Breast epithelium (tissue), 4 donors: ENCODE results near the gene IDS. TPM values are rescaled to one million over a fixed set of nuclear protein-coding genes. Genes with fewer than 3 reads are reported as not detected.
"Not testable (repeated sequence)": the region's sequence is repeated elsewhere in the genome, so short reads cannot be mapped to it uniquely, and the experiment has no call there.

Source experiments
- DNase-seq, 2 donors: peaks; one replicate each; pipeline ENCODE4 v3.0.0-alpha.2; 2019; ENCODE audit warnings: low spot score in 2 of 2
- H3K27ac ChIP-seq, 2 donors: fragments of 200-600 bp; sonication (generic) in 1 of 2; one replicate each; pipeline ENCODE4 v1.5.1; 2016 to 2019; ENCODE audit warnings: mild to moderate bottlenecking in 1 of 2
- H3K27me3 ChIP-seq, 2 donors: fragments of 200-600 bp; sonication (generic) in 1 of 2; one replicate each; pipeline versions ENCODE4 v1.5.1 to v1.6.0; 2017 to 2019; ENCODE audit warnings: control low read depth in 1 of 2, mild to moderate bottlenecking in 1 of 2
- H3K36me3 ChIP-seq: fragments of 200-600 bp; one replicate; pipeline ENCODE4 v1.5.1; 2019
- H3K4me1 ChIP-seq, 2 donors: fragments of 200-600 bp; sonication (generic); one replicate each; pipeline ENCODE4 v1.5.1; 2016 to 2019; ENCODE audit warnings: control low read depth in 1 of 2
- H3K4me3 ChIP-seq, 3 donors: fragments of 200-600 bp; sonication (generic); 1 replicate in 2 of 3; 2 replicates in 1 of 3; pipeline ENCODE4 v1.5.1; 2016 to 2019; ENCODE audit warnings: mild to moderate bottlenecking in 3 of 3, moderate library complexity in 2 of 3
- H3K9me3 ChIP-seq, 2 donors: fragments of 200-600 bp; sonication (generic) in 1 of 2; one replicate each; pipeline ENCODE4 v1.5.1; 2016 to 2019; ENCODE audit warnings: control low read depth in 1 of 2
- CTCF ChIP-seq, 3 donors: fragments of 450-650 bp; IDR thresholded peaks; one replicate each; pipeline ENCODE4 v1.5.1; 2016 to 2017; ENCODE audit warnings: antibody characterized with exemption in 3 of 3, mild to moderate bottlenecking in 3 of 3, moderate library complexity in 3 of 3
- POLR2A ChIP-seq: fragments of 450-650 bp; IDR thresholded peaks from one replicate; pipeline ENCODE4 v1.6.1; 2016; ENCODE audit warnings: antibody characterized with exemption, mild to moderate bottlenecking, moderate library complexity
- POLR2AphosphoS5 ChIP-seq, 3 donors: sonication (generic); formaldehyde crosslinking; IDR thresholded peaks; one replicate each; pipeline ENCODE4 v1.6.1; 2017; ENCODE audit warnings: antibody characterized with exemption in 3 of 3
- intact Hi-C: fragments of 100-400 bp; cut with DNase I; formaldehyde crosslinking; loops from one replicate; pipeline ENCODE4 v1.15.1; 2023; ENCODE audit warnings: low total_unique reads
- total RNA-seq, 3 donors: library from RNA; depleted of rRNA; stranded (reverse); fragments of >200 nt; gene quantifications; one replicate each; pipeline ENCODE4 v1.1.0, GENCODE V29; 2016

IDS gene
- total RNA-seq, 3 donors from 2014 or later = 61.0 to 72.0 (median 61.8) TPM

DNA sequence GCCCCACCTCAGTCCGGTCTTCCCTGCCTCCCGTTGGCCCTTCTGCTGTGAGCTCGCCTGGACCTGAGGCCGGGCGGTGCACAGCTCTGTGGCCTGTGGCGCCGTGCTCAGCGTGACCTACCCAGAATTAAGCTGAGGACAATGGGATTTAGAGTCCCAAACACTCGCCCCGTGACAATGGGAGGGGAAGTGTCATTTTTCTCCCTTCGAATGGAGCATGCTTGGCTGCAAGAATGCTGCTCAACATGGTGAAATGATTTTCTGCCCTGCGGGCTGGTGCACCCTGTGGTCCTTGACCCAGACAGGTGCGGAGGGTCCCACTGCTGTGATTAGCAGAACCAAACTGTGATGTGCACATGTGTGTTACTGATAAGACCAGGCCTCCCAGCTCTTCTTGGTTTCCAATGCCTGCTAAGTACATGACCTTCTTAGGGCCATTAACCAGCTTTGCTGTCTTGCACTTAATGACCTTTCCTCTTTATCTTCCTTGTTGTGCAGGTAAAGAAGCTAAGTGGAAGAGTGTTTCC lies 36.5 kb upstream of the IDS start:
- intact Hi-C loops = no loop called here
- H3K4me1 ChIP-seq = peaks cover 0 to 4% of the 10 kb centered on the region in 2 donors
- H3K9me3 ChIP-seq = no peaks in the 10 kb centered on the region
- peak overlapping the region; percentile 89 to 96 for H3K27ac ChIP-seq
- H3K36me3 ChIP-seq = no peaks in the 10 kb centered on the region
- H3K4me3 ChIP-seq = peak overlapping the region; percentile 56 to 74 (median 61)
- no peaks in the 10 kb centered on the region for H3K27me3 ChIP-seq
- TF ChIP-seq POLR2AphosphoS5 (IDR thresholded peaks at IDR 0.05) (no peak), CTCF (IDR thresholded peaks at IDR 0.05) (no peak), POLR2A (no peak)
- DNase-seq = no peak

GRCh38 chrX:149540621-149541520 lies 35.8 kb upstream of the IDS start, which contains the start of gene EOLA1:
EOLA1 (plus strand) TSS chrX:149541012; CDS start chrX:149545631, 4,619 bp downstream.
- peak within 1 kb of the TSS; percentile 89 to 96 for H3K27ac ChIP-seq
- DNase-seq = peak; percentile 76 to 86
- intact Hi-C loops = no loop called here
- peak within 1 kb of the TSS; percentile 56 to 74 (median 61) for H3K4me3 ChIP-seq
- H3K36me3 ChIP-seq = no peaks in the 10 kb centered on the region
- H3K4me1 ChIP-seq = peaks cover 0 to 4% of the 10 kb centered on the region in 2 donors
- no peak for TF ChIP-seq CTCF (IDR thresholded peaks at IDR 0.05)
- peak in 2 of 3 donors; percentile 62 to 78 for TF ChIP-seq POLR2AphosphoS5 (IDR thresholded peaks at IDR 0.05)
- H3K9me3 ChIP-seq = no peaks in the 10 kb centered on the region
- no peaks in the 10 kb centered on the region for H3K27me3 ChIP-seq

GRCh38 chrX:149540131-149540620 lies 35.1 kb upstream of the IDS start:
- Histone ChIP-seq H3K4me3 (peak overlapping the region; percentile 56 to 74 (median 61)), H3K9me3 (no peaks in the 10 kb centered on the region), H3K4me1 (peaks cover 0 to 4% of the 10 kb centered on the region in 2 donors), H3K27me3 (no peaks in the 10 kb centered on the region), H3K27ac (peak overlapping the region; percentile 89 to 96), H3K36me3 (no peaks in the 10 kb centered on the region)
- peak; percentile 89 to 91 for DNase-seq
- intact Hi-C loops = no loop called here
- no peak for TF ChIP-seq POLR2A
- TF ChIP-seq CTCF (IDR thresholded peaks at IDR 0.05) = no peak
- no peak for TF ChIP-seq POLR2AphosphoS5 (IDR thresholded peaks at IDR 0.05)

DNA sequence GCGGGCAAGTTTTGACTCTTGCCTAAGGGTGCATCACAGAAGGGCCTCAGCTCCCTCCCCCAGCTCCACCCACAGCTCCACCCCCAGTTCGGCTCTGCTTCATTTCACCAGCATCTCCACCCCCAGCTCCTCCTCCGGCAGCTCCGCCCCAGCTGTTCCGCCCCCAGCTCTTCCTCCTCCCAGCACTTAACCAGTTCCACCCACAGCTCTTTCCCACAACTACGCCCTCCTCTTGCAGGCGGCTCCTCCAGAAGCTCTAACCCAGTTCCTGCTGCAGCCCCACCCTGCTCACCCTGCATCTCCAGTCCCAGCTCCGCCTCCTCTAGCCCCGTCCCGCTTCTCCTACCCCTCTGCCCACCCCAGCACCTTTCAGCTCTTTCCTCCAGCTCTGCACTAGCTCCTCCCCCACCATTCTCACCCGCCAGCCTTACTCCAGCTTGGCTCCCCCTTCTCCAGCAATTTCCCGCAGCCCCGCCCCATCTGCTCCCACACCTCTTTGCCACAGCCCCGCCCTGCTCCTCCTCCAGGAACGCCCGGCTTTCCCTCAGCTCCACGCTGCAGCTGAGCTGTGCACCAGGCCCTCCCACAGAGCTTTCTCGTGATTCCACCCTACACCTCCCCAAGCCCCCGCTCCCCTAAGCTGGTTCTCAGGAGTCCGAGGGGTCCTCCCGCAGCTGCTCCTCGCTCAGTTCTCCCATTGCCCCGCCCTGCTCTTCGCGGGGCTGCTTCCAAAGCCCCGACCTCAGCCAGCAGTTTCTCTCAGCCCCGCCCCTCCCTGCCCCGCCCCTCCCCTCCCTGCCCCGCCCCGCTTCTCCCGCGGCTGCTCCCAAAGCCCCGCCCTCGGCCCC lies 34.4 kb upstream of the IDS start:
- Histone ChIP-seq H3K27me3 (no peaks in the 10 kb centered on the region), H3K4me1 (peaks cover 0 to 4% of the 10 kb centered on the region in 2 donors), H3K9me3 (no peaks in the 10 kb centered on the region), H3K27ac (peak overlapping the region; percentile 46 to 96), H3K4me3 (peak overlapping the region; percentile 56 to 74 (median 61)), H3K36me3 (no peaks in the 10 kb centered on the region)
- TF ChIP-seq POLR2AphosphoS5 (IDR thresholded peaks at IDR 0.05) (no peak), CTCF (IDR thresholded peaks at IDR 0.05) (no peak), POLR2A (no peak)
- intact Hi-C loops = no loop called here
- peak; percentile 83 to 87 for DNase-seq

DNA sequence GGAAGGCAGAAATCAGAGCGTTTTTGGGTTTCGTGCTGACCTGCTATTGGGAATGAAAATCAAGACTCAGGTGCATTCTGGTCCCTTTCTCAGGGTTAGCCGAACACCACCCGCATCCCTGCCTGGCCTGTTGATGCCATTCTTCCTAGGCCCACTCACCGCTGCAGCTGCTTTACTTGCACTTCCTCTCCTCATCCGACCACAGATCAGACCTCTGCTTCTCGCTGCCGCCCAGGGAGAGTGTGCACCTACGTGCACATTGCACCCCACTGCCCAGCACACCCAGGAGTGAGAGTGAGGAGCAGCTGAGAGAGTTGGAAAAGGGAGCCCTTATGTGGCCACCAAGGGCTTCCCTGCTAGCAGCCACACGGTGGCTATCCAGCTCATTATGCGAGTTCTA lies 32.4 kb upstream of the IDS start:
- intact Hi-C loops, H3K27ac ChIP-seq, H3K27me3 ChIP-seq, H3K36me3 ChIP-seq, DNase-seq, H3K4me1 ChIP-seq, H3K9me3 ChIP-seq, H3K4me3 ChIP-seq: not testable (repeated sequence)

- DNase-seq, H3K4me3 ChIP-seq, H3K36me3 ChIP-seq, H3K27ac ChIP-seq, H3K4me1 ChIP-seq, H3K9me3 ChIP-seq, H3K27me3 ChIP-seq, intact Hi-C loops: not testable (repeated sequence)
Measured at GRCh38 chrX:149534926-149535602, 30.0 kb upstream of the IDS start.

DNA sequence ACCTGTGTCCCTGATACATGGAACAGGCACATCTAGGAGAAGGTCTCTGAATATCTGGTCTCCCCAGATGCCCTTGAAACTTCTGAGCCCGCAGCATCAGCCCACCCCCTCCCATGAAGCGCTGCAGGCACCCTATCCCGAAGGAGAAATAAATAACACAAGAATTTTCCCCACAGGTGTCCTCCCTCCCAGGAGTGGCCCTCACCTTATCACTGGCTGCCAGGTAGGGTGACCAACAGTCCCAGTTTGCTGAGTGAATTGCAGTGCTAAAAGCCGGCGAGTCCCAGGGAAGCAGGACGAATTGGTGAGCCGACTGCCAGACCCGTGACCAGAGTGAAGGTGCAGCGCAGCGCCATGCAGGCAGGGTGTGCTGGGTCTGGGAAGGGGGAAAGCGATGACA lies 28.9 kb upstream of the IDS start:
- H3K4me1 ChIP-seq, H3K27me3 ChIP-seq, H3K27ac ChIP-seq, DNase-seq, intact Hi-C loops, H3K36me3 ChIP-seq, H3K4me3 ChIP-seq, H3K9me3 ChIP-seq: not testable (repeated sequence)
